Gastroesophageal sphincter (tissue), 4 donors: ENCODE measurements around the gene PPP1R10. TPM values are rescaled to one million over a fixed set of nuclear protein-coding genes. Genes with fewer than 3 reads are reported as not detected.

Source experiments
- ATAC-seq: fragments of 150-250 bp; one replicate; pipeline ENCODE4 v1.9.1; 2016; ENCODE audit warnings: mild to moderate bottlenecking, moderate library complexity
- H3K27ac ChIP-seq, 4 donors: fragments of 200-600 bp; sonication (generic) in 3 of 4; 1 replicate in 3 of 4; 2 replicates in 1 of 4; pipeline ENCODE4 v1.5.1; 2016 to 2019
- H3K27me3 ChIP-seq: fragments of 200-600 bp; sonication (generic); one replicate; pipeline ENCODE4 v1.5.1; 2019
- H3K36me3 ChIP-seq, 2 donors: fragments of 200-600 bp; sonication (generic); one replicate each; pipeline ENCODE4 v1.5.1; 2019; ENCODE audit warnings: control low read depth in 1 of 2
- H3K4me1 ChIP-seq, 3 donors: fragments of 200-600 bp; sonication (generic); 1 replicate in 2 of 3; 2 replicates in 1 of 3; pipeline ENCODE4 v1.5.1; 2016 to 2019; ENCODE audit warnings: control low read depth in 2 of 3
- H3K4me3 ChIP-seq, 2 donors: fragments of 200-600 bp; sonication (generic); one replicate each; pipeline ENCODE4 v1.5.1; 2019; ENCODE audit warnings: mild to moderate bottlenecking in 1 of 2, moderate library complexity in 1 of 2
- H3K9me3 ChIP-seq, 3 donors: fragments of 200-600 bp; sonication (generic); one replicate each; pipeline ENCODE4 v1.5.1; 2017 to 2019; ENCODE audit warnings: control low read depth in 2 of 3
- CTCF ChIP-seq, 4 experiments: fragments of 200-600 bp in 2 of 4; fragments of 450-650 bp in 2 of 4; sonication (generic) in 1 of 4; IDR thresholded peaks; one replicate each; pipeline ENCODE4 v1.5.1; 2017 to 2019; ENCODE audit warnings: antibody characterized with exemption in 4 of 4, mild to moderate bottlenecking in 2 of 4, moderate library complexity in 2 of 4
- EP300 ChIP-seq: sonication (generic); formaldehyde crosslinking; IDR thresholded peaks from one replicate; pipeline ENCODE4 v1.6.1; 2017; ENCODE audit warnings: antibody characterized with exemption, mild to moderate bottlenecking
- POLR2A ChIP-seq, 2 donors: fragments of 450-650 bp; IDR thresholded peaks; one replicate each; pipeline ENCODE4 v1.6.1; 2017; ENCODE audit warnings: antibody characterized with exemption in 2 of 2, mild to moderate bottlenecking in 2 of 2, moderate library complexity in 1 of 2
- POLR2AphosphoS5 ChIP-seq: sonication (generic); formaldehyde crosslinking; IDR thresholded peaks from one replicate; pipeline ENCODE4 v1.6.1; 2017; ENCODE audit warnings: antibody characterized with exemption
- WGBS, 2 donors: methylation state at CpG; one replicate each; pipeline ENCODE4 v1.1.5; 2018; ENCODE audit warnings: low coverage in 1 of 2; 5-methylcytosine and 5-hydroxymethylcytosine counted together
- total RNA-seq, 4 donors: library from RNA; depleted of rRNA; stranded (reverse); fragments of >200 nt; gene quantifications; one replicate each; pipeline ENCODE4 v1.1.0, GENCODE V29; 2016

Gene PPP1R10
- total RNA-seq, 4 donors from 2014 or later = 26.7 to 50.4 (median 37.9) TPM

GRCh38 chr6:30562470-30563425, 54.3 kb downstream of the PPP1R10 start:
- Histone ChIP-seq H3K4me3 (no peak overlapping the region), H3K4me1 (peaks cover 0 to 16% (median 8%) of the 10 kb centered on the region in 3 donors), H3K27ac (no peak overlapping the region), H3K9me3 (no peaks in the 10 kb centered on the region), H3K27me3 (no peaks in the 10 kb centered on the region), H3K36me3 (peaks cover 0 to 30% of the 10 kb centered on the region in 2 donors)
- TF ChIP-seq POLR2A (IDR thresholded peaks at IDR 0.05) = no peak
- 92 to 99% methylated on average over 12 of the region's 14 CpGs for WGBS, 2 donors
- no peak for ATAC-seq

- no peak for ATAC-seq
- no peaks in the 10 kb centered on the region for H3K9me3 ChIP-seq
- H3K4me3 ChIP-seq = no peak overlapping the region
- no peaks in the 10 kb centered on the region for H3K27me3 ChIP-seq
- TF ChIP-seq POLR2A (IDR thresholded peaks at IDR 0.05) (no peak), CTCF (IDR thresholded peaks at IDR 0.05) (no peak), POLR2AphosphoS5 (no peak)
- peaks cover 0 to 30% of the 10 kb centered on the region in 2 donors for H3K36me3 ChIP-seq
- 80 to 81% methylated on average over 3 of the region's 3 CpGs for WGBS, 2 donors
- H3K27ac ChIP-seq = no peak overlapping the region
- peaks cover 0 to 22% (median 11%) of the 10 kb centered on the region in 3 donors for H3K4me1 ChIP-seq
These were observed 56.1 kb downstream of the PPP1R10 start for GRCh38 chr6:30560930-30561329.

- Histone ChIP-seq H3K27ac (peak overlapping the region; percentile 90 to 100 (median 98)), H3K27me3 (no peaks in the 10 kb centered on the region), H3K36me3 (peaks cover 0 to 40% of the 10 kb centered on the region in 2 donors), H3K4me3 (peak overlapping the region; percentile 67 to 96), H3K4me1 (peaks cover 0 to 40% (median 18%) of the 10 kb centered on the region in 3 donors), H3K9me3 (no peaks in the 10 kb centered on the region)
- 2 to 5% methylated on average over 6 of the region's 6 CpGs for WGBS, 2 donors
- TF ChIP-seq EP300 = no peak
- no peak for TF ChIP-seq POLR2A (IDR thresholded peaks at IDR 0.05)
- TF ChIP-seq POLR2AphosphoS5 = no peak
- no peak for TF ChIP-seq CTCF (IDR thresholded peaks at IDR 0.05)
- ATAC-seq = no peak
These were observed 59.4 kb downstream of the PPP1R10 start for GRCh38 chr6:30557683-30557981.

GRCh38 chr6:30556906-30557682, 59.9 kb downstream of the PPP1R10 start, which contains the start of gene PRR3:
PRR3 (plus strand) TSS chr6:30557295; CDS start chr6:30557345, 50 bp downstream.
- no peak for TF ChIP-seq CTCF (IDR thresholded peaks at IDR 0.05)
- peak; percentile 27 to 43 for TF ChIP-seq POLR2A (IDR thresholded peaks at IDR 0.05)
- peaks cover 0 to 40% of the 10 kb centered on the region in 2 donors for H3K36me3 ChIP-seq

More at GRCh38 chr6:30556906-30557682, 59.9 kb downstream of the PPP1R10 start, which contains the start of gene PRR3:
- 0% methylated on average over 23 to 31 of the region's 42 CpGs for WGBS, 2 donors
- peak; percentile 88 for ATAC-seq
- H3K27ac ChIP-seq = peak within 1 kb of the TSS; percentile 90 to 100 (median 98)
- H3K4me3 ChIP-seq = peak within 1 kb of the TSS; percentile 67 to 96
- H3K4me1 ChIP-seq = peaks cover 0 to 40% (median 18%) of the 10 kb centered on the region in 3 donors
- H3K9me3 ChIP-seq = no peaks in the 10 kb centered on the region
- no peaks in the 10 kb centered on the region for H3K27me3 ChIP-seq
